ENCODE data around the gene TMEM107.
A peak's percentile ranks its signal among the peaks of the same experiment; 100 is the strongest.

TMEM107 gene

DNA sequence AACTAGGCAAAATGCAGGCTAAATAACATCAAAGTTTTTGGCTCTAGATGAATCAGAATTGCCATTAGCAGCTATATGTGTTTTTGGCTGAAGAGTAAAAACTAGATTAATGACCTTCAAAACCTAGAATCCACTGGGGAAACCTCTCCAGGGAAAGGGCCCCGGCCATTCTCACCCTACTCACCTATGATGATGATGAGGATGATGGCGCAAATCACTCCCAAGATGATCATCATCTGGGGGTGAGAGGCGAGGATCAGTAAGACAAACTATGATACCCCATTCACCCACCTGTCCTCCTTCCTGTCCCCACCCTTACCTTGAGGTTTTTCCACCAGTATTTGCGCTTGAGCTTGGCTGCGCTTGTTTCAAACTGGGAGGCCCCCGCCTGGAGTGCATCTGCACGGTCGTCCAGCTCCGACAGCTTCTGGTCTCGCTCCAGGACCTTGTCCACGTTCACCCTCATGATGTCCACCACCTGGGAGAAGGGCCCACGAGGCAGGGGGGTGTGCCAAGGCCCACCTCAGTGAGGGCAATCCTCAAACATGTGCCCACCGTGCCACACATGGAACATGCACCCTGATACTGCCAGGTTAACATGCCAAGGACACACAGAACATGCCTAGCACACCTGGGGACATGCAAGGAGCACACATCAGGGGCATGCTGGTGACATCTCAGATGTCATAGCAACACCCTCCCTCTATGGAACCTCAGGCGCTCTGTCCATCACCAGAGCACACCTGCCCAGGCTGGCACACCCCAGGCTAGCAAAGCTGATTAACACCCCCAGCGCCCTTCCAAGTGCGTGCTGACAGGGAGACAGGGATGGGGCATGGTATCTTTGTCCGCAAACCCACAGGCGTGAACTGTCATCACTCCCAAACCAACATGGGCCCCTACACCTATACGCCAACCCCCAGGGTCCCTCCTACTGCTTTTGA is 14.6 kb downstream of the TMEM107 start:
- DNase-seq, result no peak

DNA sequence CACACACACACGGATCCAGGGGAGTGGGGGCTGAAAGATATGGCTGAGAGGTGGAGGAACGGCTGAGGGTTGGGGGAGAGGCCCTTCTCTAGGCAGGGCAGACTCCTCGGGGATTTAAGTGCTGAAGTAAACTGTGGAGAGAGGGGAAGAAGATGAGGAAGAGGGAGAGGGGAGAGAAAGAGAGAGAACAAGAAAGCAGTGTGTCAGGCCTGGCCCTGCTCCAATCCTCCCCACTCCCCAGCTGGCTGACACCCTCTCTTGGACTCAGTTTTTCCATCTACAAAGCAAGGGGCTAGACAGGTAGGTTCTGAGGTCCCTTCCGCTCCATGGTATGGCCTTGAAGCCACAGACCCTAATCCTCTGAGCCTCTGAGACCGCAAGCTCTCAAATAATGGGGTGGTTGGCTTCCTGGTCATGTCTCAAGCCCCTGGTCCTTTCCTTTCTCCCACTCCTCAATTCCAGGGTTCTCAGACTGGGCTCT is 15.4 kb downstream of the TMEM107 start:
- no peak for DNase-seq

- no peak for DNase-seq
These were observed 16.0 kb downstream of the TMEM107 start for GRCh38 chr17:8160224-8160577.

DNA sequence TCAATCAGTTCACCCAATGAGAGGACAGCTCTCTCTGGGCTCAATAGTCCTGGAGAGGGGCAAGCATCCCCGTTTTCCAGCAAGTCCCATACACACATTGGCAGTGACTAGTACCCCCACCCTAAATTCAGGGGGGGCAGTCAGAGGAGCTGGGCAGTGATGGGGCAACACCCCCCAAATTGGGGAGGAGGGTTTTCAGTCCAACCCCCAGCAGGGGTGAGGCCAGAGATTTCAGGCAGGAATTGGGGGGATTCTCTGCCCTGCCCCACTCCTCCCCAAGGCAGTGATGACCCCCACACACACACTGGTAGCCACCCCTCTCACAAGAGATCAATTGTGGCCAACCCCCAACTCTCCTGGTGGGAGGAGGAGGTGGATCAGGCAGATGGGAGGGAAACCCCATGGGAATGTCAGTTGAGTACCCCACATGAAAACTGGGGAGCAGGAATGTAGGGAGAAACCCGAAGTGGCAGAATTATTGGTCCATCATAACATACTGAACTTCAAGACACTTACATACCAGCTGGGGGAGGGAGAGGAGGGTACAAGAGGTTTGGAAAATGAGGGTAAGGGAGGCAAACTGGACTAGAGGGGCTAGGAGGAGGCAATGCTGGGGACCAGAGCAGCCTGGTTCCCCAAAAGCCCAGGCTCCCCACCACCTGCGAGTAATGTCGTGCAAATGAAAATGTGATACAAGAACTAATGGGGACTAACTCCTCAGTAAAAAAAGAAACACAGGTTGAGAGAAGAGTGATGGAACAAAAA is 16.5 kb downstream of the TMEM107 start:
- DNase-seq, result no peak

DNA sequence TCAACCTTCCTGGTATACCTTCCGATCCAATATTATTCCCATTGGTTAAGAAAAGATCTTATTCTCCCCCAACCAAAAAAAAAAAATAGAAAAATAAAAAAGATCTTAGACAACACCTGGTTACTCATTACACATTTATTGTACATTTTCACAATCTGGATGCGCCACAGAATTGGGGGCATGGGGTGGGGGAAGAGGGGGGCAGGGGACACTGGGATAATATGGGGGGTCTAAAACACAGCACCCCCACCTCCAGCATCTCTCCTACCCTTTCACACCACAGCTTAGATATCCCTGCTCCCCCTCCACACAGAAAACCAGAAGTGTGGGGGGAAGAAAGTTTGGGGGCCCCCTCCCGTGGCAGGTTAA is 17.2 kb downstream of the TMEM107 start:
- DNase-seq, result no peak

DNA sequence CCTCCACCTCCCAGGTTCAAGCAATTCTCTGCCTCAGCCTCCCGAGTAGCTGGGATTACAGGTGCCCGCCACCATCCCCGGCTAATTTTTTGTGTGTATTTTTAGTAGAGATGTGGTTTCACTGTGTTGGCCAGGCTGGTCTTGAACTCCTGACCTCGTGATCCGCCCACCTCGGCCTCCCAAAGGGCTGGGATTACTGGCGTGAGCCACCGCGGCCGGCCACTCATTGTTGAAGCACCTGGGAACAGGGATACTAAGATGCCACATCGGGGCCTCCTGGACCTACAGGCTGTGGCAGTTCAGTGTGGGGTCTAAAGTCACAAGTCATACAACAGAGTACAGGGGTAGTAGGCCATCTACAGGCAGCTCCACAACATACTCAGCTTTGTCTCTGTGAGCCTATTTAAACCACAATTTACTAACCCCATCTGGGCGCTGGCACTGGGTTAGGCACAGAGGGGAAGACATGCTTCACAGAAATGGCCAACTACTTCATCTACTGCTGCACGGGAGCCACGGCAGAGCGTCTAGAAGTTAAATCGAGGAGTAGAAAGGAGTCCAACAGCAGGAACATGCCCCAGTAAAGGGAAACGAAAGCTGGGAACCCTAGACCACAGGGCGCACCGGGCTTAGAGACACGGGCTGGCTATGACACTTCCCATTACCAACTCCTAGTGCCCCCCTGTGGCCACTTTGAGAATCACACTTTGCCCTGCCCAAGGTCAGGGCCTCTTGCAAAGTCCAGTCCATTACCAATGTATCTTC is 17.7 kb downstream of the TMEM107 start:
- DNase-seq, result peak; percentile 91

DNA sequence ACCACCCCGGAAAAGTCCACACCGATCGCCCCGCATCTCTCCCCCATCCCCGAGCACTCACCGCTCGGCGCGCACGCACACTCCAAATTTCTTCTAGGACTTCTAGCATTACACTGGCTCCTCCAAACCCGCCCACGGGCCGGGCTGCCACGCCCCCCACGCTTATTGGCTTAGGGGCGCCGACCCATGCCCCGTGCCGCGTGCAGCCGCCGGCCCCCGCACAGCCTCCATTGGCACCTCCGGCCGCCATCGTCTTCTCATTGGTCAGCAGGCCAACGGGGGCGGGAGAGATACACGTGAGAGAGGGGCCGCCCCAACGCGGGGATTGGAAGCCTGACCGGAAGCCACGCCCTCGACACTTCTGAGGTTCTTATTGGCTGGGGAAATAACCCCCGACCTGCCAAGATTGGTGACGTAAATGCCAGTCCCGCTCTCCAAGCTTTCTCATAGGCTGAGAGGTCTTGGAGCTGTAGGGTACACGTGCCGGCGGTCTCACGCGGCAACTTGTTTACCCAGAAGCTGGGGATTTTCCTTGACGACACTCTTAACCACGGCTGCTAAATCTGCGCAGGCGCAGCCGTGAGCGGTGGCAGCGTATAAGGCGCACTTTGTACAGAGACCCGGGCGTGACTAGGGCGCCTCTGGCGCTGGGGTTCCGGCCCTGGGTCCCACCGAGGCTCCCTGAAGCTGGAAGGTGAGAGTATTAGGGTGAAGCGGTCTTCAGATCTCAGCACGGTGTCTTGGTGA is 19.8 kb downstream of the TMEM107 start:
- peak; percentile 100 for DNase-seq

DNA sequence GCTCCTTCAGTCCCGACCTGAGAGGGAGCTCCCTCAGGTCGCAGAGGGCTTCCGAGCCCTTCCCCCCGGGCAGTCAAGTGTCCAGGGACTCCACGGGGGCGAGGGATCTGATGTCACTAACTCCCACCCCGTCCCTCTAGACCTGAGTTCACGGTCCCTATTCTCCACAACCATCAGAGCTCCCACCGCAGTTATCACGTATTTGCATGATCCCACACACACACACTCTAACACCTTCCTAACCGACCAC is 20.3 kb downstream of the TMEM107 start:
- no peak for DNase-seq

GRCh38 chr17:8155231-8155995 is 20.8 kb downstream of the TMEM107 start:
- no peak for DNase-seq

- DNase-seq, result no peak
These were observed 21.5 kb downstream of the TMEM107 start for GRCh38 chr17:8154608-8155155.

- DNase-seq, result peak; percentile 89
These were observed 22.1 kb downstream of the TMEM107 start for GRCh38 chr17:8153957-8154607.

- peak; percentile 53 for DNase-seq
These were observed 22.6 kb downstream of the TMEM107 start for GRCh38 chr17:8153525-8153956.

- no peak for DNase-seq
These were observed 23.1 kb downstream of the TMEM107 start for GRCh38 chr17:8153031-8153451.

- peak; percentile 97 for DNase-seq
These were observed 23.9 kb downstream of the TMEM107 start, which contains the start of gene PER1 for GRCh38 chr17:8152112-8152775. PER1 (minus strand) TSS chr17:8152404; CDS start chr17:8150706, 1,698 bp downstream.

GRCh38 chr17:8151641-8152111 is 24.5 kb downstream of the TMEM107 start:
- no peak for DNase-seq

GRCh38 chr17:8151120-8151640 is 25.0 kb downstream of the TMEM107 start:
- DNase-seq, result peak; percentile 92

GRCh38 chr17:8150194-8151119 is 25.7 kb downstream of the TMEM107 start:
- no peak for DNase-seq

DNA sequence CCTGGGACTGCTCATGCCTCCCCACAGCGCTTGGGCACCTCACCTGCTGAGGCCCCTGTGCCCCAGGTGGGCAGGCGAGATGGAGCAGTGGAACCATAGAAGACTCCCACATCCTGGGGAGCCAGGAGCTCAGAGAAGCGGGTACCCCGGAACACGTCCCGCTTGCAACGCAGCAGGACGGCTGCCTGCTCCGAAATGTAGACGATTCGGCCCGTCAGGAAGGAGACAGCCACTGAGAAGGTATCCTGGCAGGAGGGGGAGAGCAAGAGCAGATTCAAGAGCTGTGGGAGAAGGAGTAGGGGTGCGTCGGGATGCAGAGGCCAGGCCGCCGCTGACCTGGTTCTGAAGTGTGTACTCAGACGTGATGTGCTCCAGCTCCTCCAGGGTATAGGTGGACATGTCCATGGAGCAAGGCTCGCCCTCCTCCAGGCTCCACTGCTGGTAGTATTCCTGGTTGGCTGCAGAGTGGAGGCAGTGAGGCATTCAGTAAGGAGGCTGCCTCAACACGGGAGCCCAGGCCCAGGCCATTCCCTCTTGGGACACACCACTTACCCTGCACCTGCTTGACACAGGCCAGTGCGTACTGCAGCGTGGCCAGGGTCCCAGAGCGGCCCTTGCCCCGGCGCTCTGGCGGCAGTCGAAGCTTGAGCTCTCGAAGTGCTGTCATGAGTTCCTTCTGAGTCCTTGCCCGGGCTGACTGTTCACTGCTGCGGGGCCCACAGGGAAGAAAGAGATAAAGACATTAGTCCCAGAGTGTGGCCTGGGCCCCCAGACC is 26.6 kb downstream of the TMEM107 start:
- DNase-seq, result no peak
